Muscle of leg (tissue), 11 donors: ENCODE measurements around the gene SH3PXD2B. TPM values are rescaled to one million over a fixed set of nuclear protein-coding genes. Genes with fewer than 3 reads are reported as not detected.

Experiments
- DNase-seq: peaks from one replicate; pipeline ENCODE4 v3.0.0; 2013
- H3K27ac ChIP-seq: one replicate; pipeline ENCODE4 v1.5.1; 2013; ENCODE audit warnings: mild to moderate bottlenecking, low read length, control low read depth
- H3K27me3 ChIP-seq: one replicate; pipeline ENCODE4 v1.6.1; 2013; ENCODE audit warnings: low read length; ENCODE audit not compliant: control insufficient read depth, insufficient read depth
- H3K36me3 ChIP-seq: one replicate; pipeline ENCODE4 v1.6.1; 2013; ENCODE audit warnings: low read length; ENCODE audit not compliant: control insufficient read depth, insufficient read depth
- H3K4me1 ChIP-seq: one replicate; pipeline ENCODE4 v1.6.1; 2013; ENCODE audit warnings: low read length; ENCODE audit not compliant: control insufficient read depth, insufficient read depth
- H3K4me3 ChIP-seq: one replicate; pipeline ENCODE4 v1.5.1; 2013; ENCODE audit warnings: low read length, control low read depth
- H3K9me3 ChIP-seq: replicated peaks from 2 replicates; pipeline ENCODE4 v1.6.1; 2013; ENCODE audit warnings: low read depth, low read length; ENCODE audit not compliant: control insufficient read depth
- WGBS: methylation state at CpG from one replicate; pipeline ENCODE4 v1.1.5; 2013; ENCODE audit warnings: missing lambda C conversion rate; ENCODE audit not compliant: insufficient coverage; 5-methylcytosine and 5-hydroxymethylcytosine counted together
- polyA plus RNA-seq, 8 donors: library from polyadenylated mRNA; unstranded; fragments of 120-200 nt; gene quantifications; one replicate each; pipeline versions ENCODE4 v1.2.1 to v1.2.3, GENCODE V29; 2013; ENCODE audit warnings: inconsistent platforms in 1 of 8, low replicate concordance in 1 of 8; ENCODE audit not compliant: insufficient read length in 8 of 8, insufficient read depth in 1 of 8
- total RNA-seq: library from RNA; stranded (reverse); fragments of 120-200 nt; gene quantifications from one replicate; pipeline ENCODE4 v1.2.4, GENCODE V29; 2013

The SH3PXD2B gene
- total and polyA plus RNA-seq, 9 donors = 19.2 to 60.9 (median 36.1) TPM

DNA sequence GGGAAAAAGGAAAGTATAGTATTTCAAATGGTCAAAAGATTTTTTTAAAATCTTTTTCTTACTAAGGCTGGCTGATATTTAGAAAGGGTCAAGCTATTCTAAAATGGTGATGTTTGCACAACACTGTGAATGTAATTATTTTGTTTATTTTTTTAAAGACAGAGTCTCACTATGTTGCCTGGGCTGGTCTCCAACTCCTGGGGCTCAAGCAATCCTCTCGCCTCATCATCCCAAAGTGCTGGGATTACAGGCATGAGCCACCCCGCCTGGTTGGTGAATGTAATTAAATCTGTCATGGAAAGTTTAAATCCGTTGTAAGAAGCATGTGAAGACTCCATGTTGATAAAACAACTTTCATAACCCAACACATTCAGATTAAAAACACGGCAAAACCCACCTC lies 173.4 kb downstream of the SH3PXD2B start:
- WGBS = no CpG with 5 or more reads among the region's 4 CpGs
- peak; percentile 36 for DNase-seq
- no peak overlapping the region for H3K4me3 ChIP-seq
- H3K9me3 ChIP-seq = no peaks in the 10 kb centered on the region
- no peak overlapping the region for H3K27ac ChIP-seq
- peaks cover 6% of the 10 kb centered on the region for H3K36me3 ChIP-seq
- H3K27me3 ChIP-seq = no peaks in the 10 kb centered on the region
- peaks cover 14% of the 10 kb centered on the region for H3K4me1 ChIP-seq

DNA sequence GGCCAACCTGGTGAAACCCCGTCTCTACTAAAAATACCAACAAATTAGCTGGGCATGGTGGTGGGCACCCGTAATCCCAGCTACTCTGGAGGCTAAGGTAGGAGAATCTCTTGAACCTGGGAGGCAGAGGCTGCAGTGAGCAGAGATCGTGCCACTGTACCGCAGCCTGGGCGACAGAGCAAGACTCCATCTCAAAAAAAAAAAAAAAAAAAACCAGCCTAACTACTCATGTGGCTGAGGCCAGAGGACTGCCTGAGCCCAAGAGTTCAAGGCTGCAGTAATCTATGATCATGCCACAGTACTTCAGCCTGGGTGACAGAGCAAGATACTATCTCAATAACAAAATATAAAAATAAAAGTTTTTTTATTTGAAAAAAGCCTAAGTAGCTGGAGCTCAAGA lies 174.0 kb downstream of the SH3PXD2B start:
- H3K27me3 ChIP-seq = no peaks in the 10 kb centered on the region
- H3K36me3 ChIP-seq = peaks cover 6% of the 10 kb centered on the region
- DNase-seq = no peak
- peaks cover 9% of the 10 kb centered on the region for H3K4me1 ChIP-seq
- no CpG with 5 or more reads among the region's 5 CpGs for WGBS
- no peak overlapping the region for H3K4me3 ChIP-seq
- H3K9me3 ChIP-seq = no peaks in the 10 kb centered on the region
- no peak overlapping the region for H3K27ac ChIP-seq

DNA sequence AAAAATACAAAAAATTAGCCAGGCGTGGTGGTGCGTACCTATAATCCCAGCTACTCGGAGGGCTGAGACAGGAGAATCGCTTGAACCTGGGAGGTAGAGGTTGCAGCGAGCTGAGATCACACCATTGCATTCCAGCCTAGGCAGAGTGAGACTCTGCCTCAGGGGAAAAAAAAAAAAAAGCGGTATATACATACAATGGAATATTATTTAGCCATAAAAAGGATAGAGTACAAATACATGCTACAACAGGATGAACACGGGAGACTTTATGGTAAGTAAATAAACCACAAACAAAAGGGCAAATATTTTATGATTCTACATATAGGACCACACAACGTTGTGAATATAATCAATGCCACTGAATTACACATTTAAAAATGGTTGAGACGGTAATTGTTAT lies 176.0 kb downstream of the SH3PXD2B start:
- no peak overlapping the region for H3K27ac ChIP-seq
- no CpG with 5 or more reads among the region's 9 CpGs for WGBS
- no peak overlapping the region for H3K4me3 ChIP-seq
- no peaks in the 10 kb centered on the region for H3K27me3 ChIP-seq
- DNase-seq = no peak
- H3K4me1 ChIP-seq = peaks cover 5% of the 10 kb centered on the region
- peaks cover 6% of the 10 kb centered on the region for H3K36me3 ChIP-seq
- no peaks in the 10 kb centered on the region for H3K9me3 ChIP-seq

DNA sequence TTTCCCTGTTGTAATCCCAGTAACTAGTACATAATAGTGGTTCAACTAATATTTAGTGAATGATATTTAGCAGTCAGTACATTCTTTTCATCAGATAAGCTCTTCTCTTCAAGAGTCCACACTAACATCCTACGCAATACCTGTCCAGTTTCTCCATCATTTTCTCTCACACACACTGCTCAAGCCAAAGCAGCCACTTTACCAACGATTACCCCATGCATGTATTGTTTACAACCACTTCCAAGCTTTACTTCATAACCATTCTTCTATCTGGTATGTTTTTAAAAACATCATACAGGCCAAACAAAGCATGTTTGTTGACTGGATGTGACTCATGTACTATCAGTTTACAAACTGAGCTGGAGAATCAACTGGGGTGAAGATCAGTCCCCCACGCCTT lies 178.1 kb downstream of the SH3PXD2B start:
- Histone ChIP-seq H3K27ac (no peak overlapping the region), H3K4me3 (no peak overlapping the region), H3K9me3 (no peaks in the 10 kb centered on the region), H3K4me1 (peaks cover 3% of the 10 kb centered on the region), H3K36me3 (peaks cover 6% of the 10 kb centered on the region), H3K27me3 (no peaks in the 10 kb centered on the region)
- DNase-seq = no peak
- 100% methylated on average over 3 of the region's 3 CpGs for whole genome bisulfite sequencing

Other genes with a start within 250 kb of the SH3PXD2B start
- 48.8 TPM for gene UBTD2, start 170.8 kb downstream of the SH3PXD2B start, total RNA-seq
- gene UBTD2, start 170.8 kb downstream of the SH3PXD2B start, polyA plus RNA-seq = 10 to 100 TPM; 50.8 to 79.8 (median 61.8) TPM
- 27.3 TPM for gene NEURL1B, start 186.7 kb upstream of the SH3PXD2B start, total RNA-seq
- 10 to 100 TPM; 32.0 to 45.2 (median 37.6) TPM for gene NEURL1B, start 186.7 kb upstream of the SH3PXD2B start, polyA plus RNA-seq